GM18505 (cell line): ENCODE measurements around the gene NT5DC3.

Source experiments
- ATAC-seq: cut with Tn5 transposase; IDR thresholded peaks from one replicate; pipeline ENCODE4 v1.9.1; 2021; ENCODE audit not compliant: unreplicated experiment
- POLR2A ChIP-seq: IDR thresholded peaks from 4 replicates; pipeline ENCODE4 v1.6.1; 2011; ENCODE audit warnings: borderline replicate concordance; ENCODE audit not compliant: insufficient read depth, insufficient read length; ENCODE audit errors: extremely low read depth

The NT5DC3 gene

DNA sequence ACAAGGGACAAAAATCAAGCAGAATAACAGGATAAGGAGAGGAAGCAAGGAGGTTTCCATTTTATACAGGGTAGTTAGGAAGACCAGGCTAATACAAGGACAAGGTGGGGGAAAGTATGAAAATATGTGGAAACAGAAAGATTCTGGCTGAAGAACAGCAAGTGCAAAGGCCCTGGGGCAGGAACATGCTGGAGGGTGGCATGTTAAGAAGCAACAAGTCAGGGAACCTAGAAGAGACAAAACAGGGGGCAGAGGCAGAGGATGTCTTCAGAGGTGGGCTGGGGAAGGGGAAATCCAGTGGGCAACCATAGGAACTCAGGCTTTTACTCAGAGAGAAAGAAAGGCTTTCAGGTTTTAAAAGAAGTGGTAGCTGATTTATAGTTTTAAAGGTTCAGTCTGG, 54.8 kb downstream of the NT5DC3 start:
- no peak for ATAC-seq
- TF ChIP-seq POLR2A, result no peak

DNA sequence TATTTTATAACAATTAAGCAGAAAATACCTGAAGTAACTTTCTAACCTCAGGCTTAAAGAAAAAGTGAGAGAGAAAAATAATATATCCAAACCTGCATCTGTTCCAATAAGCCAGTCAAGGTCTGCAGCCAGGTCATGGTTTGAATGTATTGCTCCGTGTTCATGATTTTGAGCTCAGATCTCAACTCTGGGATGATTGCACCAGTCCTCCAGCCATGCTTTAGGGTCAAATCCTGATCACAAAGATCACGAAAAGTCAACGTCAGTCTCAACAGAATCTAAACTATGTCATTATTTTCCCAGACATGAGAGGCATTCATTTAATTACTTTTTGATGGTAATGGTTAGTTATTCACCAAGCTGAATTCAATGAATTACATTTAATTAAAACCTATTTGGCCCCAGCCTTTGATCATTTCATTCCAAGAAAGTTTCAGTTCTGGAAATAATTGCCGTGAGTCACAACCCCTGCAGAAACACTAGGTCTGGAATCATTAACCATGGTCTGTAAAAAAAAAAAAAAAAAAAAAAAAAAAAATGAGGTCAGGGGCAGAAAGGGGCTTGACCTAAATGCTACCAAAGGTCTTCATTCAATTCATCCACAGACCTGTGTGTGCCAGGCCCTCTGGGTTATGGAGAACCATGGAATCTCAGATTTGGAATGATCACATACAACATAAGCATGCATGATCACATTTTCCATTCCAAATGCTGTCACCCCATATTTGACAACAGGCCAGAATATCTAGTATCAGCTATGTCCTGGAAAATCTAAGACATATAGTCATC, 55.6 kb downstream of the NT5DC3 start:
- TF ChIP-seq POLR2A, result no peak
- no peak for ATAC-seq

DNA sequence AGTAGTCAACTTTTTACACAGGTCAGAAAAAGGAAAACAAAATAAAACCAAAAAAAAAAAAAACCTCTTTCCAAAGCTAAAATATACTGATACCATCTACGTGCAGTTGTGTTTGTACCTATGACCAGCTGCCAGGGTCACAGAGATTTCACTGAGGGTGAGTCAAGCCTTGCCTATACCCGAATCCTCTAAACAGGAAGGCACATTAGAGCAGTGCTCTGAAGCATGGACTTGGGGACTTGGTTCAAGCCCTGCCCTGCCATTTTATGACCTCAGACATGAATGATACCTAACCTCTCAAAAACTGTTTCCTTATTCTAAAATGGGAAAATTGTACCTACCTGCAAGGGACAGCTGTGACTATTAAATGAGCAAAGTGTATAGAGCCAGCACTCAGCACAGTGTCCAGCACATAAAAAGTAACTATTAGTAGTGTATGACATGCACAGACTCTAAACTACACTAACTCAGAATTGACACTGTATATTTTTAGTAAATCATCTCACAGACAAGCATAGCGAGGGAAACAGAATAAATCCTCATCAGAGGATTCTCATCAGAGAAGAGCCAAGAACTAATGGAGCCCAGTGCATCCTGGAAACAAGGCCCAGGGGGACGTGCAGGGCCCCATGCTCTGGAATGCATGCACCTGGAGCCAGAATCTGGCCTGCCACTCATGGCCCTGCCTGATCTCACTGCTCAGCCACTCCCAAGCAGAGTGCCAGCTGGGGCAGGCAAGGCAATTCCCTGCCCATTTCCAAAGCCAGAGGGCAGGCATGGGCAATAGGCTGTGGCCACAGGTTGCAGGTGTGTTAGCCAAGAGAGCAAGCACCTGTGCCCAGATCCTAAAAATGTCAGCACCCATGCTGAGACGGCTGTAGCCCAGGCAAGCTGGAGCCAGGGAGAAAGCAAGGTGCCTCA, 57.0 kb downstream of the NT5DC3 start:
- ATAC-seq, result no peak
- TF ChIP-seq POLR2A, result no peak

DNA sequence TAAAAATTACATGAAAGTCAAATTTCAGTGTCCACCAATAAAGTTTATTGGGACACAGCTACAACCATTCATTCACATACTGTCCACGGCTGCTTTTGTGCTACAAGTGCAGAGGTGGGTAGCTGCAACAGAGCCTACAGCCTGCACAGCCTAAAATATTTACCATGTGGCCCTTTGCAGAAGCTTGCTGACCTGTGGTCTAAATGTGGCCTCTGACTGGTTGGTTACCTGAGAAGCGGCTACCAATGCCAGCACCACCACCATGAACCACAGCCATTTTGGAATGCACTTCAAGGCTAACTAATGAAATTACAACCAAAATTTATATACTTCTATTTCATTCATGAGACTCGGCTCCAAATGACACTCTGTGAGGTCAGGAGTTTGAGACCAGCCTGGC, 58.6 kb downstream of the NT5DC3 start:
- no peak for ATAC-seq

DNA sequence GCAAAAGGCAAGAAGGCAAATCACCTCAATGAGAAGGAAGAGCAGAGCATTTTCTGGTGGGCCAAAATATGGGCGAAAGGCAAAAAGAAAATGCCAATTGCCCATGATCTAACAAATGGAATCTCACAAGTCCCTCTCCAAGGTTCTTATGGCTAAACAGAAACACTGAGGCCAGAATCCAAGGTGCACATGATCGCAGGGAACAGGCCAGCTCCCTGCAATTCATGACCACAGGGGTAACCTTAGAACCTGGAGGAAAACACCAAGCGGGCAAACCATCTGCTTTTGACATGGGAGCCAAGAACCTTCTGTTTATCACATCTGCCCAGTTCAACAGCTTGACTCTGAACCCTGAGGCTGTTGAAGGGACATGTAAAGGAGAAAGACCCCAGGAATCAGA, 60.0 kb downstream of the NT5DC3 start:
- no peak for TF ChIP-seq POLR2A
- ATAC-seq, result no peak

More for the DNA sequence above, 58.6 kb downstream of the NT5DC3 start:
- no peak for TF ChIP-seq POLR2A

DNA sequence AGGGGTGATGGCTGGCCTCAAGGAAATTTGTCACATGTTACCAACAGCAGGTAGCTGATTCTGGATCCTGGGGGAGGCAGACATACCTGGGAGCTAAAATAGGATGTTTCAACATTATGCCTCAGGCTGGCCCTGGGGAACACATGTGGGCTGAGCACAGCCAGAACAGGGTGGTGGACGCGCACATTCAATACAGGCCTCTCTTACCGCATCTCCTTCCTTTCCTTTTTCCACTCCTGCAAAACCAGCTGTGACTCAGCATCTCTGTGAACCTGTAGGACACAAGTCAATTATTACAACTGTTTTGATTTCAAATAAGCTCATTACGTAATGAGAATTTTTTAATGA, 61.0 kb downstream of the NT5DC3 start:
- ATAC-seq, result no peak
- no peak for TF ChIP-seq POLR2A

DNA sequence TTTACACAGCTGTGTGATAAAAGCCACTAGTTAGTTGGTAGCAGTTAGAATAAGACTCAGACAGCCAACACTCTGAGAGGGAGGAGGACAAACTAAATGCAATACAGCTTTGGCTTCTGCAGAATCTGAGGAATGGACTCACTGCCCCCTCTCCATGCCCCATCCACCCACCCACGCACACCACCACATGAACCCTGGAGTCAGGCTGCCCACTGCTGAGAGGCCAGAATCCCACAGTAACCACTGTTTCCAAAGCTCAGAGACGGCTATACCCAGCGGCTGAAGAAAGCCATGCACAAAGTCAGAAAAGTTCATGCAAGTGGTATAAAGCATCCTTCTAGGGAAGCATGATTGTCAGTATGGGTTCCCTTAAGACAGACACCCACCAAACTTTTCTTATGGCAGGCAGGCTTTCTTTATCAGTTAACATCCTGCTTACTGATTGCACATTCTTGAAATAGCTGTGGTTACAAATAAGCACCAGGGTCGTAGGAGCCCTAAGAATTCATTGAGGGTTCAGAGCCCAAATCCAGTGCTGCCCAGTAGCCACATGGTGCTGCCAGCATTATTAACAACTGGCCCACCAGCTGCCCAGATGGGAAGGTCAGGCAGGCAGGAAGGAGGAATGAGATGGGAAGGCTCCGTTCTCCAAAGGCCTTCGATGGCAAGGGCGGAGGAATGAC, 61.5 kb downstream of the NT5DC3 start:
- no peak for ATAC-seq
- no peak for TF ChIP-seq POLR2A

DNA sequence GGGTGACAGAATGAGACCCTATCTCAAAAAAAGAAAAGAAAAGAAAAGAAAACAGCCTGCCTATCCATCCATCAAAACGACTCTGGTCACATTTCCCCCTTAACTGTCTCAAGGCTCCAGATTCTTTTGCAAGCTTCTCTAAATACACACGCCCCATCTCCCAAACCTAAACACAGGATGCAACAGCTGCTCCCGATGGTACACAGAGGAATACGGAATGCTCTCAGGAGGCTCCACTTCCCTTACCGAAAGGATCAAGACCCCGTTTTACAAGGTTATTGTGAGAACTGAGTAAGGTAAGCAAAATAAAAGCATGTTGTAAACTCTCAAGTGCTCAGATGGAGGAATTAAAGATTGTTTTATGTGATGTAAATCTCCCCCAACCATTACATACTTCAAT, 62.3 kb downstream of the NT5DC3 start:
- ATAC-seq, result no peak
- TF ChIP-seq POLR2A, result no peak

DNA sequence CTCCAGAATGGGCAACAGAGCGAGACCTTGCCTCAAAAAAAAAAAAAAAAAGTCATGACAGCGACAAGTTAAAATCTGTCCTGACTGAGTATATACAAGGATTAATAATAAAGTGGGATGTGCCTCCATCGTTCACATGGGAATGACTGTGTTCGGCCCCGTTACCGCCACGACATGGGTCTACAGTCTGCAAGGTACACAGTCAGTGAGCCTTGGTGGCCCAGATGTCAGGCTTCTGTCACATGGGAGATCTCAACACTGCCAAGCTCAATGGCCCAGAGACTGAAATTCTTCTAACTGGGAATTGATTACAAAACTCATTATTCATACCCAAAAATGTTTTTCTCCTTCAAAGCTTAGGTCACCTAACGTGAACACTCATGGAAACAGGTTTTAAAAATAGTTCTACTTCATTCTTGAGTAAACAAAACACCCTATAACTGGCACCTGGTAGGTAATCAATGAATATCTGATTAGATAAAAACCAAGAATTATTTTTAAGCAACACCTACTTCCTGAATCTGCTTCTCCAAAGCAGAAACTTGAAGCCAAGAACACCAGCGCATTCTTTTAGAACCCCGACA, 66.0 kb downstream of the NT5DC3 start:
- TF ChIP-seq POLR2A, result no peak
- ATAC-seq, result no peak

DNA sequence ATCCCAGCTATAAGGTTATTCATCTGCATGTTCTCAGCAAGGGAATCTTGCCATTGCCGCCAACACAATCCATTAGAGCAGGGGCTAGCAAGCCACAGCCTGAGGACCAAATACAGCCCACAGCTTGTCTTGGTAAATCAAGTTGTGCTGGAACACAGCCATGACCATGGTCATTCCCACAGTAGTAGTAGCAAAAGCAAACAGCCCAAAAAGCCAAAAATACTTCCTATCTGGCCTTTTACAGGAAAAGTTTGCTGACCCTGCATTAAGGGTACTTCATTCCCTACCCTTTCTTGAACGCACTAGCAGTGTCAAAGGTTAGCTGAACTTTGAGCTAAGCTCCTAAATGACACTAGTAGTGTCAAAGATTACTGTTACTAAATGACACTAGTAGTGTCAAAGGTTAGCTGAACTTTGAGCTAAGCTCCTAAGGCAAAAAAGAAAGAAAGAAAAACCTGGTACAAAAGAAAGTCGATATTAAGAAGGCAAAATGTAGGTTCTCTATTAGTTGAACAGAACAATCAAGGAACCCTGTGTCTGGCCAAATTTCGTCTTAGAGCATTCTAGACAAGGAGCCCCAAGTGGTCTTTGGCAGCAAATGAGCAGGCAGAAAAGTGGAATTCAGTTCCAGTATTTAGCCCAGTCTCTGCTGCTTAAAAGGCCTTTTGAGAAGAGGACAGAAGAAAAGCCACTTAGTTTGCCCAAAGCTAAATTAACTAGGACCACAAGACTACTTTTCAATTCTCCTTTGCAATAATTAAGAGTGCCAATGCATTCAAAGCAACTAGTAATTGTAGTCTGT, 67.7 kb downstream of the NT5DC3 start:
- TF ChIP-seq POLR2A, result no peak
- ATAC-seq, result no peak

DNA sequence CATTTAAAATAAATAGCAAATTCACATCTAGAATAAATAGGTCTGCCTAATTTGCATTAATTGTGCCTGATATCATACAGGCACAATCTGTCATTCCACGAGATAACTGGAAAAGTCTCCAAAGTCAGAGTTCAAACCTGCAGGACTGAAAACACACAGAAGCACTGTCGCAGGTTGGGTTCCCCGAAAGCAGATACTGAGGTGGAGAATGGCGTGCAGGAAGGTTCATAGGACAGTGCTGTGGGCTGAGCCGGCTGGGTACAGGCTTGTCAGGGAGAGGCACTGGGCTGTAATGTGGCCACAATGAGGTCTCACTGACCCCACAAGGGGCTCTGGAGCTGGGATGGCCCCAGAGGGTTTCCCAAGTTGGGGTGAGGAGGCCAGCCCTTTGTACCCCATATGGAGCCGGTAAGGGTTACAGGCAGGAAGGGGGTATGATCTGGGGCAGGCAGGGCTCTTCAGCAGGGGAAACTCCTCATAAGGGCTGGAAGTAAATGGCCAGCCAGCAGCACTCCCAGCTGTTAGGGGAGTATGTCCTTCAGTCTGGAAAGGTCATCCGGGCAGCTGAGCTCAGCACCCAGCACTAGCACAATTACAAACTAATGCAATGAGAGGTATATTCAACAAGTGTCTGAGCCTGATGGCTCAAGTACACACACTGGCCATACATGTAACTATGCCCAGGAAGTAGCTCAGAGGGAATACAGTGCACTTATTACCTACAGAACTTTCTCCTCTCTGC, 68.5 kb downstream of the NT5DC3 start:
- ATAC-seq, result no peak
- no peak for TF ChIP-seq POLR2A

DNA sequence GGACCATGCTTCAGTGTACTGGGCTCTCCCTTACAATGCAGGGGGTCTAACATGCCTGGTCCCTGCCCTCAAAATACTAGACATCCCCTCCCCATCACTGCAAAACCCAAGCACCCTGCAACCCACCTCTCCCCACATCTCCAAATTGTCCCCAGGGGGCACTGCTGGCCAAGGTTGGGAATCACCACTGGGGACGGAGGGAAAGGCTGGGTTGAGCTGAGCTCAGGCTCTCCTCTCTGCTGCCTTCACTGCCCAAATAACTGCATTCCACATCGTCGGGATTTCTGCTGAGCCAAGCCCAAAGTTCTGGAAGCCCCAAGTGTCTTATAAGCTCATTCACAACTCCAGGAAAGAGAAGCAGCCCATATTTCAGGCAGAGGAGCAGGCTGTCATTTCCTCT, 69.6 kb downstream of the NT5DC3 start:
- TF ChIP-seq POLR2A, result no peak
- no peak for ATAC-seq

DNA sequence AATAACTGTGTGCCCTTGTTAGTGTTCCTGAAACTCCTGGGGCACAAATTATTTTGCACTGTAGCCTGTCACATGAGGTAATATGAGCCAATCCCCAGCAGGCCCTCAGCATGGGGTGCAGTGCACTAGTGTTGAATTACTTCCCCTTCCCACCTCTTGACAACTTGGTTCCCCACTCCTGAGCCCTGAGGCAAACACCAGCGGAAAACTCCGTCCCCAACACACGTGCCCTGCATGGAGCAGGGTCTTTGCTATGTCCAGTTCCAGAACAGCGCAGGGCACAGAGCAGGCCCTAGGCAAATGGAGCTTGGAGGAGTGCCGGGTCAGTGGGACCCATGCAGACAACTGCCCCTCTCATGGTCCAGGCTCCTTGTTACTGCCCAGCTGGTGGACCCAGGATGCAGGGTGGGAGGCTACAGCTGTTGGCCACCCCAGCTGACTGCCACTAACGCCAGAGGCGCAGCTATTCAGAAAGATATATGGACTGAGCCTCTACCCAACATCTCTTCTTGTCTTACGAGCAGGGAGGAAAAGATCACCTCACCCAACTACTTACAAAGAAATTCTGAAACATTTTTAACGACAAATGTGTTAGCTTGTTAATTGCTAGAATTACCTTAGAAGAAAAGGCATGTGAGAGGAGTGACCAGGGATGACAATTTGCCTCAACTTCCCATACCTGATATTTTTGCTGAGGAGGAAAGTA, 71.6 kb downstream of the NT5DC3 start:
- ATAC-seq, result no peak
- no peak for TF ChIP-seq POLR2A
